Renal pelvis (tissue), 12 donors: Measurements from ENCODE around the gene ZNF711. TPM values are rescaled to one million over a fixed set of nuclear protein-coding genes. Genes with fewer than 3 reads are reported as not detected.
A peak's percentile ranks its signal among the peaks of the same experiment; 100 is the strongest.
"Not testable (repeated sequence)": the region's sequence is repeated elsewhere in the genome, so short reads cannot be mapped to it uniquely, and the experiment has no call there.

Experiments used
- DNase-seq: peaks from one replicate; pipeline ENCODE4 v3.0.0-alpha.2; 2013
- long read RNA-seq, 16 experiments: transcript quantifications; one replicate each; lab custom pipeline, GENCODE V29; 2026
- polyA plus RNA-seq, 3 donors: library from polyadenylated mRNA; unstranded; fragments of 120-200 nt; gene quantifications; one replicate each; pipeline ENCODE4 v1.2.1, GENCODE V29; 2013; ENCODE audit not compliant: insufficient read length in 3 of 3

The ZNF711 gene
- 10 to 100 TPM; 65.9 to 75.4 (median 74.8) TPM for polyA plus RNA-seq
- long read RNA-seq, donor 1, full-length matches to known transcripts: 1 of 1 reads
- long read RNA-seq, donor 1, partial matches to known transcripts: 0 of 1 reads
- long read RNA-seq, donor 1, other reads (novel, unspliced or antisense): 0 of 1 reads
- long read RNA-seq, donor 2, full-length matches to known transcripts: 4 of 34 reads
- long read RNA-seq, donor 2, partial matches to known transcripts: 30 of 34 reads
- long read RNA-seq, donor 2, other reads (novel, unspliced or antisense): 0 of 34 reads
- long read RNA-seq, donor 3, partial matches to known transcripts: 0 of 1 reads
- long read RNA-seq, donor 3, other reads (novel, unspliced or antisense): 0 of 1 reads
- long read RNA-seq, donor 4, full-length matches to known transcripts: 2 of 14 reads
- long read RNA-seq, donor 4, partial matches to known transcripts: 12 of 14 reads
- long read RNA-seq, donor 4, other reads (novel, unspliced or antisense): 0 of 14 reads
- long read RNA-seq, donor 5, full-length matches to known transcripts: 2 of 2 reads
- long read RNA-seq, donor 5, partial matches to known transcripts: 0 of 2 reads
- long read RNA-seq, donor 5, other reads (novel, unspliced or antisense): 0 of 2 reads
- long read RNA-seq, donor 6, full-length matches to known transcripts: 2 of 24 reads
- long read RNA-seq, donor 6, partial matches to known transcripts: 22 of 24 reads
- long read RNA-seq, donor 6, other reads (novel, unspliced or antisense): 0 of 24 reads
- long read RNA-seq, donor 7, full-length matches to known transcripts: 2 of 7 reads
- long read RNA-seq, donor 7, partial matches to known transcripts: 5 of 7 reads
- long read RNA-seq, donor 7, other reads (novel, unspliced or antisense): 0 of 7 reads
- long read RNA-seq, donor 8, full-length matches to known transcripts: 3 of 3 reads
- long read RNA-seq, donor 8, partial matches to known transcripts: 0 of 3 reads
- long read RNA-seq, donor 8, other reads (novel, unspliced or antisense): 0 of 3 reads
- long read RNA-seq, donor 9, partial matches to known transcripts: 9 of 10 reads
- long read RNA-seq, donor 9, other reads (novel, unspliced or antisense): 0 of 10 reads
- long read RNA-seq, donor 10, full-length matches to known transcripts: 2 of 20 reads
- long read RNA-seq, donor 10, partial matches to known transcripts: 18 of 20 reads
- long read RNA-seq, donor 10, other reads (novel, unspliced or antisense): 0 of 20 reads
- long read RNA-seq, donor 11, partial matches to known transcripts: 7 of 7 reads
- long read RNA-seq, donor 11, other reads (novel, unspliced or antisense): 0 of 7 reads
- long read RNA-seq, donor 12, partial matches to known transcripts: 18 of 18 reads
- long read RNA-seq, donor 12, other reads (novel, unspliced or antisense): 0 of 18 reads
- long read RNA-seq, donor 13: 0 reads
- long read RNA-seq, donor 14, full-length matches to known transcripts: 6 of 27 reads
- long read RNA-seq, donor 14, partial matches to known transcripts: 21 of 27 reads
- long read RNA-seq, donor 14, other reads (novel, unspliced or antisense): 0 of 27 reads
- long read RNA-seq, donor 15, partial matches to known transcripts: 17 of 18 reads
- long read RNA-seq, donor 15, other reads (novel, unspliced or antisense): 0 of 18 reads
- long read RNA-seq, donor 16, full-length matches to known transcripts: 3 of 3 reads
- long read RNA-seq, donor 16, partial matches to known transcripts: 0 of 3 reads
- long read RNA-seq, donor 16, other reads (novel, unspliced or antisense): 0 of 3 reads

- peak; percentile 91 for DNase-seq
These were observed at the start of gene ZNF711, which contains the start of gene SATL1 for GRCh38 chrX:85243761-85244449. Gene ZNF711 (plus strand): TSS chrX:85243991. CDS start chrX:85247573, 3,582 bp downstream. Gene SATL1 (minus strand): TSS chrX:85243779. CDS start chrX:85108968, 134,811 bp downstream.

GRCh38 chrX:85196319-85196718, 47.5 kb upstream of the ZNF711 start:
- no peak for DNase-seq

- DNase-seq: no peak
These were observed 40.3 kb upstream of the ZNF711 start for GRCh38 chrX:85203461-85203970.

- DNase-seq: no peak
These were observed 29.8 kb upstream of the ZNF711 start for GRCh38 chrX:85213792-85214530.

GRCh38 chrX:85215946-85216345, 27.8 kb upstream of the ZNF711 start:
- DNase-seq: peak; percentile 39

- DNase-seq: no peak
These were observed 22.4 kb upstream of the ZNF711 start for GRCh38 chrX:85221361-85221760.

GRCh38 chrX:85223359-85223758, 20.4 kb upstream of the ZNF711 start:
- no peak for DNase-seq

- no peak for DNase-seq
These were observed 636 bp upstream of the ZNF711 start for GRCh38 chrX:85243155-85243554.

GRCh38 chrX:85244450-85245211, 840 bp downstream of the ZNF711 start:
- DNase-seq: peak; percentile 48

GRCh38 chrX:85285286-85285685, 41.5 kb downstream of the ZNF711 start:
- DNase-seq: not testable (repeated sequence)

- no peak for DNase-seq
These were observed 45.4 kb downstream of the ZNF711 start for GRCh38 chrX:85288992-85289723.

GRCh38 chrX:85303544-85303943, 59.8 kb downstream of the ZNF711 start:
- DNase-seq: no peak

- DNase-seq: no peak
These were observed 65.9 kb downstream of the ZNF711 start for GRCh38 chrX:85309717-85310116.

- DNase-seq: not testable (repeated sequence)
These were observed 67.6 kb downstream of the ZNF711 start for GRCh38 chrX:85311348-85311747.
